GM12878 (cell line): ENCODE measurements around the gene ST7.

Experiments used
- BMI1 ChIP-seq: fragments of 450-650 bp; IDR thresholded peaks from 2 replicates; pipeline ENCODE4 v1.6.1; 2016; ENCODE audit warnings: mild to moderate bottlenecking, moderate library complexity, borderline replicate concordance
- CTCF ChIP-seq, 3 experiments: IDR thresholded peaks in 2 of 3; conservative IDR thresholded peaks in 1 of 3; 2 replicates each; pipeline ENCODE4 v1.5.1; 2011; ENCODE audit warnings: low read depth in 3 of 3, low read length in 3 of 3, mild to moderate bottlenecking in 3 of 3, control low read depth in 2 of 3, moderate library complexity in 2 of 3, inconsistent platforms in 1 of 3, mixed read lengths in 1 of 3; ENCODE audit not compliant: control insufficient read depth in 2 of 3, insufficient read depth in 1 of 3; ENCODE audit errors: extremely low read depth in 1 of 3
- SUPT20H ChIP-seq: IDR thresholded peaks from 2 replicates; pipeline ENCODE4 v1.6.1; 2011; ENCODE audit warnings: low read depth, mild to moderate bottlenecking, low read length, moderate library complexity, borderline replicate concordance; ENCODE audit not compliant: control insufficient read depth
- SUZ12 ChIP-seq: fragments of 200-600 bp; sonication (generic); IDR thresholded peaks from one replicate; pipeline ENCODE4 v1.6.1; 2018; ENCODE audit warnings: antibody characterized with exemption, mild to moderate bottlenecking; ENCODE audit not compliant: unreplicated experiment

DNA sequence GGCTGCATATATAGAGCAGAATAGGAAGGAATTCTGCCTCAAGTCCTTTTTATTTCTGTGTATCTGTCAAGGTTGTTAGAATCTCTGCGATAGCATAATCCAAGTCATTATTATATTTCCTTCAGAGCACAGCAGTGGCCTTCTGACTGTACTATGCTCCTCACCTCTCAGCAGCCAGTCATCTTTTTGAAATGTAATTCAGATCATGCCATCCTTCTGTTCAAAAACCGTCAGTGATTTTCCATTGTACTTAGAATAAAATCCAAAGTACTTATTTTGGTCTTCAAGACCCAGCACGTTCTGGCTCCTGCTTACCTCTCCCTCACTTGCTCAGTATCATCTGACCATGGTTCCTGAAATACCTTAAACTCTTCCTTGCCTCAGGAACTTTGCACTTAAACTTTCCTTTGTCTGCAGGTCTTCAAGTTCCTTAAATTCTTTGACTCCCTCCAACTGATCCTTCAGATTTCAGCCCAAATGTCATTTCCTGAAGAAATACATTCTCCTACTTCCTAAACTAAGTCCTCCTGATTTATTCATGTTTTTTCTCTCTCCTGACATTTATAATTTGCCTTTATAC is 112.4 kb downstream of the ST7 start:
- TF ChIP-seq SUPT20H (no peak), CTCF (IDR thresholded peaks at IDR 0.05 in 2 of 3, conservative IDR thresholded peaks at IDR 0.05 in 1 of 3; ENCODE audit: control insufficient read depth in 2 of 3, extremely low read depth in 1 of 3, insufficient read depth in 1 of 3, low read depth in 3 of 3, low read length in 3 of 3) (no peak), BMI1 (no peak), SUZ12 (no peak)
